WTC11 (cell line): Measurements from ENCODE around the gene TANC1. TPM values are rescaled to one million over a fixed set of nuclear protein-coding genes. Genes with fewer than 3 reads are reported as not detected.

ENCODE experiments used
- ATAC-seq: fragments of 200-7000 bp; cut with Tn5 transposase; 2 replicates; pipeline ENCODE4 v1.10.0; 2021; ENCODE audit warnings: mild to moderate bottlenecking, moderate library complexity
- CTCF ChIA-PET: fragments of 300-600 bp; sonication (Branson Sonifier 250); formaldehyde crosslinking; loops from one replicate; lab custom pipeline; 2021; ENCODE audit warnings: antibody characterized with exemption; lab: Charles Lee
- POLR2A ChIA-PET: fragments of 350-600 bp; sonication (Branson Sonifier 250); formaldehyde crosslinking; loops from one replicate; lab custom pipeline; 2021; ENCODE audit warnings: antibody characterized with exemption; lab: Charles Lee
- DNase-seq: peaks from one replicate; pipeline ENCODE4 v3.0.0; 2021; ENCODE audit warnings: low spot score
- H3K27ac Mint-ChIP-seq: 2 replicates; pipeline ENCODE4 v1.8.0; 2021; ENCODE audit warnings: mixed read lengths
- H3K27me3 Mint-ChIP-seq: 2 replicates; pipeline ENCODE4 v1.8.0; 2021; ENCODE audit warnings: low read depth, mild to moderate bottlenecking, moderate library complexity, mixed read lengths
- H3K36me3 Mint-ChIP-seq: 2 replicates; pipeline ENCODE4 v1.8.0; 2021; ENCODE audit warnings: mixed read lengths
- H3K4me1 Mint-ChIP-seq: 2 replicates; pipeline ENCODE4 v1.8.0; 2022; ENCODE audit warnings: mixed read lengths
- H3K4me3 Mint-ChIP-seq: 2 replicates; pipeline ENCODE4 v1.8.0; 2021; ENCODE audit warnings: mild to moderate bottlenecking, moderate library complexity, mixed read lengths
- H3K9me3 Mint-ChIP-seq: 2 replicates; pipeline ENCODE4 v1.8.0; 2021; ENCODE audit warnings: mixed read lengths
- CREB1 ChIP-seq: sonication (generic); formaldehyde crosslinking; IDR thresholded peaks from 2 replicates; pipeline ENCODE4 v1.8.0; 2023; ENCODE audit warnings: mild to moderate bottlenecking, missing genetic modification reagents
- EMX1 ChIP-seq: fragments of 250-450 bp; sonication (Bioruptor Pico); IDR thresholded peaks from 2 replicates; pipeline ENCODE4 v1.8.0; 2021; ENCODE audit warnings: mild to moderate bottlenecking
- ESRRA ChIP-seq: sonication (generic); formaldehyde crosslinking; IDR thresholded peaks from 2 replicates; pipeline ENCODE4 v1.8.1; 2022; ENCODE audit warnings: mild to moderate bottlenecking, missing genetic modification reagents, borderline replicate concordance
- FOXJ3 ChIP-seq: sonication (generic); formaldehyde crosslinking; IDR thresholded peaks from 2 replicates; pipeline ENCODE4 v1.9.0; 2021; ENCODE audit warnings: missing genetic modification reagents, mild to moderate bottlenecking, borderline replicate concordance
- GABPB1 ChIP-seq: sonication (generic); formaldehyde crosslinking; IDR thresholded peaks from 2 replicates; pipeline ENCODE4 v1.8.1; 2023; ENCODE audit warnings: mild to moderate bottlenecking, missing genetic modification reagents
- GRHL2 ChIP-seq: fragments of 250-450 bp; sonication (Bioruptor Pico); IDR thresholded peaks from 2 replicates; pipeline ENCODE4 v1.8.0; 2022; ENCODE audit warnings: mild to moderate bottlenecking, moderate library complexity; ENCODE audit not compliant: insufficient replicate concordance, severe bottlenecking
- JAZF1 ChIP-seq: fragments of 250-450 bp; sonication (Bioruptor Pico); IDR thresholded peaks from 2 replicates; pipeline ENCODE4 v1.9.0; 2021; ENCODE audit warnings: moderate library complexity, mild to moderate bottlenecking, inconsistent platforms
- JUN ChIP-seq: sonication (generic); formaldehyde crosslinking; IDR thresholded peaks from 2 replicates; pipeline ENCODE4 v1.8.0; 2023; ENCODE audit warnings: mild to moderate bottlenecking, missing genetic modification reagents
- NFATC4 ChIP-seq: fragments of 250-450 bp; sonication (Bioruptor Pico); IDR thresholded peaks from 2 replicates; pipeline ENCODE4 v1.9.0; 2021; ENCODE audit warnings: mild to moderate bottlenecking
- NR3C1 ChIP-seq: sonication (generic); formaldehyde crosslinking; conservative IDR thresholded peaks from 2 replicates; pipeline ENCODE4 v1.8.1; 2023; ENCODE audit warnings: low read depth, mild to moderate bottlenecking, missing genetic modification reagents
- RORB ChIP-seq: fragments of 250-450 bp; sonication (Bioruptor Pico); IDR thresholded peaks from 2 replicates; pipeline ENCODE4 v1.9.0; 2021; ENCODE audit warnings: mild to moderate bottlenecking
- TCF7 ChIP-seq: sonication (generic); formaldehyde crosslinking; IDR thresholded peaks from 2 replicates; pipeline ENCODE4 v1.8.0; 2022; ENCODE audit warnings: mild to moderate bottlenecking, low read depth, missing genetic modification reagents, moderate library complexity
- TP53 ChIP-seq: sonication (generic); formaldehyde crosslinking; IDR thresholded peaks from 2 replicates; pipeline ENCODE4 v1.8.1; 2023; ENCODE audit warnings: mild to moderate bottlenecking, missing genetic modification reagents
- USF2 ChIP-seq: sonication (generic); formaldehyde crosslinking; IDR thresholded peaks from 2 replicates; pipeline ENCODE4 v1.8.1; 2023; ENCODE audit warnings: mild to moderate bottlenecking, missing genetic modification reagents, moderate library complexity
- ZNF232 ChIP-seq: sonication (generic); formaldehyde crosslinking; IDR thresholded peaks from 2 replicates; pipeline ENCODE4 v1.8.0; 2022; ENCODE audit warnings: mild to moderate bottlenecking, missing genetic modification reagents
- ZNF396 ChIP-seq: fragments of 250-450 bp; sonication (Bioruptor Pico); IDR thresholded peaks from 2 replicates; pipeline ENCODE4 v1.8.0; 2021; ENCODE audit warnings: mild to moderate bottlenecking, moderate library complexity, borderline replicate concordance
- total RNA-seq: library from RNA; stranded (reverse); gene quantifications from 3 replicates; pipeline ENCODE4 v1.2.3, GENCODE V29; 2021
- TF ChIP-seq, protein P1 (sequence below): fragments of 250-450 bp; sonication (Bioruptor Pico); IDR thresholded peaks from 2 replicates; pipeline ENCODE4 v1.8.0; 2021; ENCODE audit warnings: mild to moderate bottlenecking
- TF ChIP-seq, protein P2 (sequence below): sonication (generic); formaldehyde crosslinking; IDR thresholded peaks from 2 replicates; pipeline ENCODE4 v1.8.1; 2023; ENCODE audit warnings: mild to moderate bottlenecking, moderate library complexity, missing genetic modification reagents
- TF ChIP-seq, protein P3 (sequence below): sonication (generic); formaldehyde crosslinking; IDR thresholded peaks from 2 replicates; pipeline ENCODE4 v1.8.1; 2022; ENCODE audit warnings: mild to moderate bottlenecking, missing genetic modification reagents, moderate library complexity, borderline replicate concordance
- TF ChIP-seq, protein P4 (sequence below): sonication (generic); formaldehyde crosslinking; conservative IDR thresholded peaks from 2 replicates; pipeline ENCODE4 v1.8.1; 2023; ENCODE audit warnings: mild to moderate bottlenecking, low read depth, missing genetic modification reagents, moderate library complexity

The TANC1 gene
- total RNA-seq, 1 experiment from 2014 or later, result 11.6 TPM

GRCh38 chr2:159194241-159194640 lies 225.8 kb downstream of the TANC1 start:
- Mint-ChIP-seq H3K27ac (no peak overlapping the region), H3K4me3 (no peak overlapping the region), H3K9me3 (no peaks in the 10 kb centered on the region), H3K4me1 (no peaks in the 10 kb centered on the region), H3K27me3 (no peaks in the 10 kb centered on the region), H3K36me3 (no peaks in the 10 kb centered on the region)
- ATAC-seq (no peak), DNase-seq (no peak)
- CTCF ChIA-PET, result interaction anchor here (1.1 kb wide), 1 partner anchor 25 kb away, joined by 3 read pairs; no protein-coding TSS in a partner anchor
- TF ChIP-seq GRHL2 (CRISPR knock-in tag) (no peak), TP53 (CRISPR knock-in tag) (no peak), FOXJ3 (CRISPR knock-in tag) (no peak)
- TF ChIP-seq, protein P1, sequence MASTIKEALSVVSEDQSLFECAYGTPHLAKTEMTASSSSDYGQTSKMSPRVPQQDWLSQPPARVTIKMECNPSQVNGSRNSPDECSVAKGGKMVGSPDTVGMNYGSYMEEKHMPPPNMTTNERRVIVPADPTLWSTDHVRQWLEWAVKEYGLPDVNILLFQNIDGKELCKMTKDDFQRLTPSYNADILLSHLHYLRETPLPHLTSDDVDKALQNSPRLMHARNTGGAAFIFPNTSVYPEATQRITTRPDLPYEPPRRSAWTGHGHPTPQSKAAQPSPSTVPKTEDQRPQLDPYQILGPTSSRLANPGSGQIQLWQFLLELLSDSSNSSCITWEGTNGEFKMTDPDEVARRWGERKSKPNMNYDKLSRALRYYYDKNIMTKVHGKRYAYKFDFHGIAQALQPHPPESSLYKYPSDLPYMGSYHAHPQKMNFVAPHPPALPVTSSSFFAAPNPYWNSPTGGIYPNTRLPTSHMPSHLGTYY, result no peak
- POLR2A ChIA-PET, result no interaction called here

DNA sequence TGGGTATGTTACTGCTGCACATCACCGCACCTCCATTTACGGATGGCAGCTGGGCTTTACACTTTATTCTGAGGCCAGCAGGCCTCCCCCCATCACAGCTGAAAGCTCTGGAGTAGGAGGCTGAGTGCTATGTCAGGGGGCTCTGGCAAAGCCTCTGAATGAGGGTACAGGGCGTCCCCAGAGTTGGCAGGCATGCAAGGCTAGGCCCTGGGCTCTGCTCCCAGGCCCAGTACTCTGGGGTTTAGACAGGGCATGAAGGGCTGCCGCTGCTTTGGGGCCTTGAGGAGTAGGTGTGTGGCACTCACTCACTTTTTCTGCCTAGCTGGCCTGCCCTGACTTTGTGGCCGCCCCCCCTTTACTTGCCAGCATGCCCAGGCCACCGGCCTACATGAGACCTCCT lies 227.3 kb downstream of the TANC1 start:
- H3K36me3 Mint-ChIP-seq, result no peaks in the 10 kb centered on the region
- no peak for DNase-seq
- H3K4me1 Mint-ChIP-seq, result no peaks in the 10 kb centered on the region
- no peaks in the 10 kb centered on the region for H3K27me3 Mint-ChIP-seq
- H3K4me3 Mint-ChIP-seq, result no peak overlapping the region
- CTCF ChIA-PET, result interaction anchor here (1.5 kb wide), 1 partner anchor 77 kb away, joined by 4 read pairs; no protein-coding TSS in a partner anchor
- H3K27ac Mint-ChIP-seq, result no peak overlapping the region
- POLR2A ChIA-PET, result no interaction called here
- TF ChIP-seq ESRRA (CRISPR knock-in tag) (no peak), USF2 (CRISPR knock-in tag) (no peak), TCF7 (CRISPR knock-in tag) (no peak), JUN (CRISPR knock-in tag) (no peak)
- TF ChIP-seq, protein P2, sequence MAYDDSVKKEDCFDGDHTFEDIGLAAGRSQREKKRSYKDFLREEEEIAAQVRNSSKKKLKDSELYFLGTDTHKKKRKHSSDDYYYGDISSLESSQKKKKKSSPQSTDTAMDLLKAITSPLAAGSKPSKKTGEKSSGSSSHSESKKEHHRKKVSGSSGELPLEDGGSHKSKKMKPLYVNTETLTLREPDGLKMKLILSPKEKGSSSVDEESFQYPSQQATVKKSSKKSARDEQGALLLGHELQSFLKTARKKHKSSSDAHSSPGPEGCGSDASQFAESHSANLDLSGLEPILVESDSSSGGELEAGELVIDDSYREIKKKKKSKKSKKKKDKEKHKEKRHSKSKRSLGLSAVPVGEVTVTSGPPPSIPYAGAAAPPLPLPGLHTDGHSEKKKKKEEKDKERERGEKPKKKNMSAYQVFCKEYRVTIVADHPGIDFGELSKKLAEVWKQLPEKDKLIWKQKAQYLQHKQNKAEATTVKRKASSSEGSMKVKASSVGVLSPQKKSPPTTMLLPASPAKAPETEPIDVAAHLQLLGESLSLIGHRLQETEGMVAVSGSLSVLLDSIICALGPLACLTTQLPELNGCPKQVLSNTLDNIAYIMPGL (CRISPR knock-in tag), result no peak
- ATAC-seq, result no peak
- H3K9me3 Mint-ChIP-seq, result no peaks in the 10 kb centered on the region

DNA sequence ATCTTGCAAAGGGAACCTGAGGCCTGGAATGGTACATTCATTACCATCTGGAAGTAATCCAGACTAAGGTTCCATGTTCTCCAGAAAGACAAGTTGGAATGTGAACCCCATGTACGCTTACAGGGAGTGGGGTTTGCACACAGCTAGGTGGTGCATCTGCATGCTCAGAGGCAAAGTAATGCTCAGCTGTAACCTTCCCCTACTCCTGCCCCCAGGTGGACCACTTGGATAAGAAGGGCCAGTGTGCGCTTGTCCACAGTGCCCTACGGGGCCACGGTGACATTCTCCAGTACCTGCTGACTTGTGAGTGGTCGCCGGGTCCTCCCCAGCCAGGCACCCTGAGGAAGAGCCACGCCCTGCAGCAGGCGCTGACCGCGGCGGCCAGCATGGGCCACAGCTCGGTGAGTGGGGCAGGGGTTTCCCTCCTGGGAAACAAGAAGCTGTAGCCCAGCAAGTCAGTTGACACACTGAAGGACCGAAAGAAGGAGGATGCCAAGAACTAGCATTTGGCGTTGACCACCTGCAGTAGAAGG lies 228.0 kb downstream of the TANC1 start:
- Mint-ChIP-seq H3K4me1 (no peaks in the 10 kb centered on the region), H3K27me3 (no peaks in the 10 kb centered on the region), H3K4me3 (no peak overlapping the region), H3K36me3 (no peaks in the 10 kb centered on the region), H3K27ac (no peak overlapping the region), H3K9me3 (no peaks in the 10 kb centered on the region)
- CTCF ChIA-PET, result interaction anchor here (1.1 to 1.5 kb wide), 3 partner anchors 10 to 78 kb away, joined by 3 to 4 read pairs (median 3); no protein-coding TSS in a partner anchor
- TF ChIP-seq NFATC4 (CRISPR knock-in tag) (no peak), RORB (CRISPR knock-in tag) (no peak), CREB1 (CRISPR knock-in tag) (no peak), ZNF232 (CRISPR knock-in tag) (no peak), JAZF1 (CRISPR knock-in tag) (no peak), GABPB1 (no peak), EMX1 (CRISPR knock-in tag) (no peak), ZNF396 (CRISPR knock-in tag) (no peak), NR3C1 (CRISPR knock-in tag) (no peak)
- TF ChIP-seq, protein P3, sequence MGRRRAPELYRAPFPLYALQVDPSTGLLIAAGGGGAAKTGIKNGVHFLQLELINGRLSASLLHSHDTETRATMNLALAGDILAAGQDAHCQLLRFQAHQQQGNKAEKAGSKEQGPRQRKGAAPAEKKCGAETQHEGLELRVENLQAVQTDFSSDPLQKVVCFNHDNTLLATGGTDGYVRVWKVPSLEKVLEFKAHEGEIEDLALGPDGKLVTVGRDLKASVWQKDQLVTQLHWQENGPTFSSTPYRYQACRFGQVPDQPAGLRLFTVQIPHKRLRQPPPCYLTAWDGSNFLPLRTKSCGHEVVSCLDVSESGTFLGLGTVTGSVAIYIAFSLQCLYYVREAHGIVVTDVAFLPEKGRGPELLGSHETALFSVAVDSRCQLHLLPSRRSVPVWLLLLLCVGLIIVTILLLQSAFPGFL (CRISPR knock-in tag), result no peak
- TF ChIP-seq, protein P4, sequence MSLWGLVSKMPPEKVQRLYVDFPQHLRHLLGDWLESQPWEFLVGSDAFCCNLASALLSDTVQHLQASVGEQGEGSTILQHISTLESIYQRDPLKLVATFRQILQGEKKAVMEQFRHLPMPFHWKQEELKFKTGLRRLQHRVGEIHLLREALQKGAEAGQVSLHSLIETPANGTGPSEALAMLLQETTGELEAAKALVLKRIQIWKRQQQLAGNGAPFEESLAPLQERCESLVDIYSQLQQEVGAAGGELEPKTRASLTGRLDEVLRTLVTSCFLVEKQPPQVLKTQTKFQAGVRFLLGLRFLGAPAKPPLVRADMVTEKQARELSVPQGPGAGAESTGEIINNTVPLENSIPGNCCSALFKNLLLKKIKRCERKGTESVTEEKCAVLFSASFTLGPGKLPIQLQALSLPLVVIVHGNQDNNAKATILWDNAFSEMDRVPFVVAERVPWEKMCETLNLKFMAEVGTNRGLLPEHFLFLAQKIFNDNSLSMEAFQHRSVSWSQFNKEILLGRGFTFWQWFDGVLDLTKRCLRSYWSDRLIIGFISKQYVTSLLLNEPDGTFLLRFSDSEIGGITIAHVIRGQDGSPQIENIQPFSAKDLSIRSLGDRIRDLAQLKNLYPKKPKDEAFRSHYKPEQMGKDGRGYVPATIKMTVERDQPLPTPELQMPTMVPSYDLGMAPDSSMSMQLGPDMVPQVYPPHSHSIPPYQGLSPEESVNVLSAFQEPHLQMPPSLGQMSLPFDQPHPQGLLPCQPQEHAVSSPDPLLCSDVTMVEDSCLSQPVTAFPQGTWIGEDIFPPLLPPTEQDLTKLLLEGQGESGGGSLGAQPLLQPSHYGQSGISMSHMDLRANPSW (CRISPR knock-in tag), result no peak
- ATAC-seq (no peak), DNase-seq (no peak)
- POLR2A ChIA-PET, result no interaction called here
